T-helper 22 cell (primary cell): ENCODE data around the gene RAMP1.

ENCODE experiments used
- DNase-seq: peaks from one replicate; pipeline ENCODE4 v3.0.0-alpha.2; 2020; ENCODE audit warnings: low read depth

RAMP1 gene

DNA sequence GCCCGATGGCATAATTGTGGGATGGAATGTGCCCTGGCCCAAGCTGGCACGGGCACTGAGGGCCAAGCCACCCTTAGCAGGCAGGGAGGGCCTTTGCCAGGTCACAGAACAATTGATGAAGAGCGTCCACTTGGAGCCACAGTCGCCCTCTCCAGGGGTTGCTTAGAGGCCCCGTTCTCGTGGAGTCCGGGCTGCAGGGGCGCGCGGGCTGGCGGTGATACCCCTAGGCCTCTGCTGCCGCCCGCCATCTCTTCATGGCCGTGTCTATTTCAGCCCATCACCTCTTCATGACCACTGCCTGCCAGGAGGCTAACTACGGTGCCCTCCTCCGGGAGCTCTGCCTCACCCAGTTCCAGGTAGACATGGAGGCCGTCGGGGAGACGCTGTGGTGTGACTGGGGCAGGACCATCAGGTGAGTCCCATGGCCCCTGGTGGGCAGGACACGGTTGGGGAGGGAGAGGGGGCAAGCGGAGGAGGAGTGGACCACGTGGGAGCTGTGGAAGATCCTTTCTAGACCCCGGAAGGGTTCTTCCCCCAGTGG, 17.6 kb downstream of the RAMP1 start:
- no peak for DNase-seq

- DNase-seq = no peak
Measured at GRCh38 chr2:237877576-237878307, 18.3 kb downstream of the RAMP1 start.

GRCh38 chr2:237878321-237879057, 19.1 kb downstream of the RAMP1 start:
- no peak for DNase-seq

GRCh38 chr2:237879058-237879430, 19.6 kb downstream of the RAMP1 start:
- DNase-seq = no peak

GRCh38 chr2:237879991-237880560, 20.7 kb downstream of the RAMP1 start:
- DNase-seq = no peak

DNA sequence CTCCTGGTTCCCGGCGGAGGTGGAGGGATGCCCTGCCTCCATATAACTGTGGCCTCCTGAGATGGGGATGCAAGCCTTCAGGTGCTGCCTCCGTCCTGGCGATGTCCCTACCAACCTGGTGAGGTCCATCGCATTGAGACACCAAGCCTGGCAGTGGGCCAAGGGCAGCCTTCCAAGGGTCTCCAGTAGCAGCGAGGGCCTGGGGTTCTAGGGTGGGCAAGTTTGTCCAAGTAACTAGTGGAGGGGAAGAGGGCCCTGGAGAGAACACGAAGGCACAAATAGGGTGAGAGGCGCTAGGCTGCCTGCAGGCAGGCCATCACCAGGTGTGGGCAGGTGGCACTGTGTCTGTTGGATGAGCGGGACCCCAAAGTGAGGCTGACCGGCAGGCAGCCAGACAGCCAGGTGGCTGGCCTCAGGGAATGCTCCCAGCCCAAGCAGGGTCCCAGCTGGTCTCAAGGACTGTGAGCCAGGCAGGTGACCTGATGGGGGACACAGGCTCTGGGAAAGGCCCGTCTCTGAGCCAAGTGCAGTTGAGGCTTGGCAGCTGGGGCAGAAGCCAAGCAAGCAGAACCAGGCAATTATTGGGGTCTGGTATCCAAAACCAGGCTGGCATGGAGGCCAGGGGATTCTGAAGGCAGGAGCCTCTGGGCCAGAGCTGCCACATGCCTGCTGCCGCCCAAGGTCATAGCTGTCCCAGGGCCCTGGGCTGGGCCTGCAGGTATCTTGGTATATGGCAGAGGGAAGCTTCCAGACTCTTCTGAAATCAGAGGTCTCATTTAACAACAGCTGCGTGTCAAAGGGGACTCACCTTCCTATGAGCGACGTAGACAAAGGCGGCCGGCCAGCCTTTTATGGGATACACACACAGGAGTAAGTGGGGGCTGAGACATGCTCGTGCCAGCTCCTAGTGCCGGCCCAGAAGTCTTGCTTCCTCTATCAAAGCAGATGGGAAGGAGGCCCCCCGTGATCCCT, 23.4 kb downstream of the RAMP1 start:
- DNase-seq = no peak

DNA sequence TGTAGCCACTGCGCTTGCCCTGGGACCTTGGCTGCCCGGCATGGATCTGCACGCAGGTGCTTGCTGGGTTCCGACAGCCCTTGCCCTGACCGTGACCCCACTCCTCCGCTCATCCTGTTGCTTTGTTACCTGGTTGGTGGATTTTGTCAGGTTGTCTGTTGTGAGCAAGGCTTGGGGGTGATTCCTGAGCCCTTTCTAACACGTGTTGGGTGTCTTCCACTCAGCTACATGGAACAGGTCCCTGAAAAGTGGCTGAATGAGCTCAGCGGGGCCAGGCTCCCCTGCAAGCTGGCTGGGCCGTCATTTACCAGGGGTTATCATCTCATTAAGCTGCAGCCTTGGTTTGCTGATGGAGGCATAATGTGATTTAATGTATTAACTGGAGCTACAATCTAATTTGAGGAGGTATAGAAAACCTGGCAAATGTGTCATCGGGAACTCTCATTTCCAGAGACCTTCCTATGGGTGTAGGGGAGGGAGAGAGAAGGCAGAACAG, 24.6 kb downstream of the RAMP1 start:
- DNase-seq = no peak

- no peak for DNase-seq
Measured at GRCh38 chr2:237884681-237885080, 25.3 kb downstream of the RAMP1 start.

GRCh38 chr2:237885111-237885930, 25.9 kb downstream of the RAMP1 start:
- DNase-seq = no peak

DNA sequence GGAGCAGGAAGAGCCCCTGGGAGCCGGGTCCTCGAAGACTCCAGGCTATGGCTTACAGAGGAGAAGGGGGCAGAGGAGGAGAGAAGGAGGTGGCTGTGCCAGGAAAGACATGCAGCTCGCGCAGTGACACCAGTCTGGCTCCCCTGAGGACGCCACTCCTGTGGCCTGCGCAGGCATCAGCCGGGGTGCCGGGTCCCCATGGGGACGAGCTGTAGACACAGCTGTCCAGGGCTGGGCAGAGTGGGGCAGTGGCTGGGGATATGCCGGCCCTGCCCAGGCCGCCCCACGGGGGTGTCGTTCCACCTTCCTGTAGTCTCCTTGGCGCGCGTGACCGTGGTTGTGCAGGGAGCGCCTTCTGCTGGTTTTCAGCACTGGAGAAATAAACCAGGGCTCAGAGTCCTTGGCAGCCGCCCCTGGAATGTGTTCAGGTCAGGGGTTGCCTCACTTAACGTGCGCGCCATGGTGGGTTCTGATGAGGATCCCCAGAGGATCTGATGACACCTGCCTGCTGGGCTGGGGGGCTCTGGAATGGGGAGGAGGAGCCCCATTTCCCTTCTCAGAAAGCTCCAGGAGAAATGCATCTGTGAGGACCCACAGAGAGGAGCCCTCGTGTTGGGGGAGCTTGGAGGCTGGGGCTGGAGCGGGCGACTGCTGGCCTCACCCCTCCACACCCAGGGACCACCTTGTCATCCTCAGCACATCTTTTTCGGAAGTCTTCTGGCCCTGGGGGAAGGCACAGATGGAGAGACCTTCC, 26.7 kb downstream of the RAMP1 start:
- no peak for DNase-seq

DNA sequence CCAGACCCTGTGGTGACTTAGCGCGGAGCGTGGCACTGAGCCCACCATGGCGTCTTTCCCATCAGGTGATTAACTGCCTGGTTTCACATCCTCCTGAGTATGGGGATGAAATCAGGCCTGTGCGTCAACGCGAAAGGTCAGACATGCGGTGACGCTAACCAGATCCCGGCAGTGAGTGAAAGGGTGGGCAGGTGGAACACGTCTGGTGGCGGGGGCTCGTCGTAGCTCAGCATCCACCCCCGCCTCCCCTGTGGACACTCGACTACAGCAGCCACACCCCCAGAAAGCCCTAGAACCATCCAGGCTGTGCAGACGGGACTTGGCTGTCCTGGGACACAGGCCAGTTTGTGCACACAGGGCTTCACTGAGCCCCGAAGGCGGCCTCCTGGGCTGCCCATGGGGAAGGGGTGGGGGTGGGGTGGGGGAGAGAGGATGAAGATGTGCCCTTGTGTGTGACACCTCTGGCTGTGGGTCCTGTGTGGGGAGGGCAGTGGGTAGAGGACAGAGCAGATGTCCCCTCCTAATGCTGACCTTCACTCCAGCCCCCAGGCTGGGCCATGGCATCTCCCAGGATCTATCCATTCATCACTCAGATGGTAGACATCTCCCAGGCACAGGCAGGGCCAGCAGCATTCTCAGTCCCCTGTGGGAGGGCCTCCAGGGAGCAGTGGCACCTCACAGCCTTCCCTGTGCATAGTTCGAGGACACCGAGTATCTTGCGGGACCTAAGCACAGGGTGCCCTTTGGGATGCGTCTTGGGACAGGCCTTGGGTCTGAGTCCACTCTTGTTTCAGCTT, 27.5 kb downstream of the RAMP1 start:
- DNase-seq = no peak

GRCh38 chr2:237888389-237888788, 29.0 kb downstream of the RAMP1 start:
- no peak for DNase-seq

GRCh38 chr2:237889016-237889415, 29.6 kb downstream of the RAMP1 start:
- no peak for DNase-seq

GRCh38 chr2:237889811-237890210, 30.4 kb downstream of the RAMP1 start:
- no peak for DNase-seq

GRCh38 chr2:237892478-237892877, 33.1 kb downstream of the RAMP1 start:
- no peak for DNase-seq

DNA sequence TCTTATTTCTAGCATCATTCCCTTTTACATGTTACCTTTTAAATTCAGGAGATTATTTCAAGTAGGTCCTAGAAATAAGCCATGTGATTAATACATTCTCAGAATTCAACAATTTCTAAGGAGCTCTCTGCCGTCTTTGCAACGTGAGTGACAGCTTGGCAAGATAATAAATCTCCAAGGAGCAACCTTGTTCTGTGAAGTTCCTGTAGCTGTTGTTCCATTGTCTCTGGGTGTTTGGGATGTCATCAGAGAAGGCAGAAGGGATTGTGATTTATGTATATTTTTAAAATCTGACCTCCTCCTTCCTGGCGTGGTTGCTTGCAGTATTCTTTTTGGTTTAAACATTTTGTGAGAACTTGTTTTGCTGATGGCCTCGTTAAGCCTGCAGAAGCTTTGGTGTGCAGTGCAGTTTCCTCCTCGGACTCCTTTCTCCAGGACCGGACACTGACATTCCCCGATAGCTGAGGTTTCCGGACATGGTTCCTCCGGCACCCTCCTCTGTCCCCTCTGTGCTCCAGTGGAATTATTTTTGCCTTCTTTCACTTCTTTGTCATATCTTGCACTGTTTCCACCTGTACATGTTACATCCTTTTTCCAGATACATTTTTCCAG, 33.7 kb downstream of the RAMP1 start:
- no peak for DNase-seq

GRCh38 chr2:237894396-237894979, 35.1 kb downstream of the RAMP1 start:
- no peak for DNase-seq

GRCh38 chr2:237894986-237895543, 35.6 kb downstream of the RAMP1 start:
- no peak for DNase-seq
